KMS-11 (cell line): ENCODE data around the gene BCAM.
"Not testable (repeated sequence)": the region's sequence is repeated elsewhere in the genome, so short reads cannot be mapped to it uniquely, and the experiment has no call there.

Source experiments
- H2AFZ ChIP-seq: fragments of 200-600 bp; sonication (generic); 2 replicates; pipeline ENCODE4 v1.6.1; 2016; ENCODE audit warnings: antibody characterized with exemption, mixed run types, low read depth
- H3K27ac ChIP-seq: fragments of 200-600 bp; sonication (generic); 2 replicates; pipeline ENCODE4 v1.6.1; 2016; ENCODE audit warnings: mild to moderate bottlenecking, mixed run types
- H3K27me3 ChIP-seq: fragments of 200-600 bp; sonication (generic); 2 replicates; pipeline ENCODE4 v1.6.1; 2017; ENCODE audit warnings: mild to moderate bottlenecking, low read depth, mixed run types, moderate library complexity; ENCODE audit not compliant: insufficient read depth
- H3K36me3 ChIP-seq: fragments of 200-600 bp; sonication (generic); 2 replicates; pipeline ENCODE4 v1.6.1; 2017; ENCODE audit warnings: mild to moderate bottlenecking, mixed run types; ENCODE audit not compliant: insufficient read depth
- H3K4me1 ChIP-seq: fragments of 200-600 bp; sonication (generic); 2 replicates; pipeline ENCODE4 v1.6.1; 2016; ENCODE audit warnings: mild to moderate bottlenecking, low read depth, mixed run types; ENCODE audit not compliant: poor library complexity, severe bottlenecking
- H3K4me2 ChIP-seq: fragments of 200-600 bp; sonication (generic); 2 replicates; pipeline ENCODE4 v1.7.0; 2016; ENCODE audit warnings: mild to moderate bottlenecking, mixed run types
- H3K4me3 ChIP-seq: fragments of 200-600 bp; sonication (generic); IDR thresholded peaks from 2 replicates; pipeline ENCODE4 v1.6.1; 2017; ENCODE audit warnings: low read depth, low read length, mixed read lengths; ENCODE audit not compliant: insufficient read depth
- H3K79me2 ChIP-seq: fragments of 200-600 bp; sonication (generic); 2 replicates; pipeline ENCODE4 v1.6.1; 2016; ENCODE audit warnings: low read depth, mixed run types; ENCODE audit not compliant: insufficient read depth
- H3K9ac ChIP-seq: fragments of 200-600 bp; sonication (generic); 2 replicates; pipeline ENCODE4 v1.6.1; 2016; ENCODE audit warnings: mild to moderate bottlenecking, mixed run types
- H4K20me1 ChIP-seq: fragments of 200-600 bp; sonication (generic); 2 replicates; pipeline ENCODE4 v1.6.1; 2016; ENCODE audit warnings: mild to moderate bottlenecking, mixed run types; ENCODE audit not compliant: insufficient read depth
- TF ChIP-seq, protein P1 (sequence below): fragments of 200-600 bp; sonication (generic); conservative IDR thresholded peaks from 2 replicates; pipeline ENCODE4 v1.6.1; 2017; ENCODE audit warnings: low read depth, mild to moderate bottlenecking, antibody characterized with exemption, low read length, moderate library complexity, mixed read lengths

Gene BCAM

DNA sequence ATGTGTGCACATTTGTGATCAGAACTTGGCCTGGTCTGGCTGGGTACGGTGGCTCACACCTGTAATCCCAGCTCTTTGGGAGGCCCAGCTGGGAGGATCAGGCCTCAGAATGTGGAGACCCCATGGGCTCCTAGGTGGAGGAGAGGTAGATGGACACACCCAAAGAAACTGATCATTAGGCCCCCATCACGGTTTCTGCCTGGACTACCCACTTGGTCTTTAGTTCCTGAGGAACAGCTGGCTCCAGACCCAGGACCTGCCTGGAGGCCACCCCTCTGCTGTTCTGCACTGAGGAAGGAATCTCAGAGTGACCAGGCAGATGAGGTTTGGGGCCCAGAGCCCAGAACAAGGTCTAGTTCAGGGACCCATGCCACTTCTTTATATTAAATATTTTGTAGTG, 29.8 kb upstream of the BCAM start:
- H3K4me2 ChIP-seq: no peak overlapping the region
- no peaks in the 10 kb centered on the region for H3K36me3 ChIP-seq
- no peak overlapping the region for H3K9ac ChIP-seq
- no peaks in the 10 kb centered on the region for H3K27me3 ChIP-seq
- TF ChIP-seq, protein P1, sequence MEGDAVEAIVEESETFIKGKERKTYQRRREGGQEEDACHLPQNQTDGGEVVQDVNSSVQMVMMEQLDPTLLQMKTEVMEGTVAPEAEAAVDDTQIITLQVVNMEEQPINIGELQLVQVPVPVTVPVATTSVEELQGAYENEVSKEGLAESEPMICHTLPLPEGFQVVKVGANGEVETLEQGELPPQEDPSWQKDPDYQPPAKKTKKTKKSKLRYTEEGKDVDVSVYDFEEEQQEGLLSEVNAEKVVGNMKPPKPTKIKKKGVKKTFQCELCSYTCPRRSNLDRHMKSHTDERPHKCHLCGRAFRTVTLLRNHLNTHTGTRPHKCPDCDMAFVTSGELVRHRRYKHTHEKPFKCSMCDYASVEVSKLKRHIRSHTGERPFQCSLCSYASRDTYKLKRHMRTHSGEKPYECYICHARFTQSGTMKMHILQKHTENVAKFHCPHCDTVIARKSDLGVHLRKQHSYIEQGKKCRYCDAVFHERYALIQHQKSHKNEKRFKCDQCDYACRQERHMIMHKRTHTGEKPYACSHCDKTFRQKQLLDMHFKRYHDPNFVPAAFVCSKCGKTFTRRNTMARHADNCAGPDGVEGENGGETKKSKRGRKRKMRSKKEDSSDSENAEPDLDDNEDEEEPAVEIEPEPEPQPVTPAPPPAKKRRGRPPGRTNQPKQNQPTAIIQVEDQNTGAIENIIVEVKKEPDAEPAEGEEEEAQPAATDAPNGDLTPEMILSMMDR: no peak
- H3K4me3 ChIP-seq: no peak overlapping the region
- H3K27ac ChIP-seq: no peak overlapping the region
- no peaks in the 10 kb centered on the region for H3K4me1 ChIP-seq
- H3K79me2 ChIP-seq: no peaks in the 10 kb centered on the region
- no peak overlapping the region for H2AFZ ChIP-seq
- no peaks in the 10 kb centered on the region for H4K20me1 ChIP-seq

DNA sequence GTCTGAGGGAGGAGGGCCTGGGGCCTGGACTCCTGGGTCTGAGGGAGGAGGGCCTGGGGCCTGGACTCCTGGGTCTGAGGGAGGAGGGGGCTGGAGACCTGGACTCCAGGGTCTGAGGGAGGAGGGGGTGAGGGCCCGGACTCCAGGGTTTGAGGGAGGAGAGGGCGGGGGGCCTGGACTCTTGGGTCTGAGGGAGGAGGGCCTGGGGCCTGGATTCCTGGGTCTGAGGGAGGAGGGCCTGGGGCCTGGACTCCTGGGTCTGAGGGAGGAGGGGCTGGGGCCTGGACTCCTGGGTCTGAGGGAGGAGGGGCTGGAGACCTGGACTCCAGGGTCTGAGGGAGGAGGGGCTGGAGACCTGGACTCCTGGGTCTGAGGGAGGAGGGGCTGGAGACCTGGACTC, 27.2 kb upstream of the BCAM start:
- H3K27ac ChIP-seq, H4K20me1 ChIP-seq, H3K9ac ChIP-seq, H3K79me2 ChIP-seq, H3K36me3 ChIP-seq, H3K4me1 ChIP-seq, H3K4me2 ChIP-seq, H3K4me3 ChIP-seq, H2AFZ ChIP-seq, H3K27me3 ChIP-seq: not testable (repeated sequence)

DNA sequence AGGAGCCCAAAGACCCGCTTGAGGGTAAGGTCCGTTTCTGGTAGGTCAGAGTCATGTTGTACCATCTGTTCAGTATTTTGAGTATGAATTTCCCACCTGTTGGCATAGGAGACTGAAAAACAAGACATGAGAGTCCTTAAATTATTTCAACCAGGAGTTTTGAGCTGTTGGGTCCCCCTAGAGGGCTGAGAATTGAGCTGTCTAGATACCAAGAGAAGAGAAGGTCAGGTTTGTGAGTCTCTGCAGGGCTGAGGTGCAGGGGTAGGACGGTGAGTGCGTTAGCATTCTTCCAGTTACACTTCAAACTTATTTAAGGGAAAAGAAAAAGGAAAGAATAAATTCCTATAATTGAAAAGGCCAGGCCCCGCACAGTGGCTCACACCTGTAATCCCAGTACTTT, 26.2 kb upstream of the BCAM start:
- Histone ChIP-seq H3K9ac (no peak overlapping the region), H3K4me1 (peaks cover 3% of the 10 kb centered on the region), H4K20me1 (no peaks in the 10 kb centered on the region), H2AFZ (no peak overlapping the region), H3K4me2 (no peak overlapping the region), H3K79me2 (no peaks in the 10 kb centered on the region), H3K36me3 (no peaks in the 10 kb centered on the region), H3K27ac (no peak overlapping the region), H3K4me3 (no peak overlapping the region), H3K27me3 (no peaks in the 10 kb centered on the region)
- TF ChIP-seq, protein P1: 0 out of 2 replicates have a peak, but pooled peaks have one; percentile 22

DNA sequence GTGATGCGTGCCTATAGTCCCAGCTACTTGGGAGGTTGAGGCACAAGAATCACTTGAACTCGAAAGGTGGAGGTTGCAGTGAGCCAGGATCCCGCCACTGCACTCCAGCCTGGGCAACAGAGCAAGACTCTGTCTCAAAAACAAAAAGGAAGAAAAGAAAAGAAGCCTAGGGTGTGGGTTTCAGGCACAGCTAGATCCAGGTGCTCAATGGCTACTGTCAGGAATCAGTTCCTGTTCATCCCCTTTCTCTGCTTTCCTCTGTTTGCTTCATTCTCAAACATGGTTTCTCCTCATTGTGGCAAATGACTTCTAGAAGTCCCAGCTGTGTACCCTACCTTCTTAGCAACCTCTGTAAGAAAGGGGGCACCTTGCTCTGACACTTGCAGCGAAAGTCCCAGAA, 25.4 kb upstream of the BCAM start:
- Histone ChIP-seq H3K4me2 (no peak overlapping the region), H2AFZ (no peak overlapping the region), H3K79me2 (no peaks in the 10 kb centered on the region), H3K9ac (no peak overlapping the region), H4K20me1 (no peaks in the 10 kb centered on the region), H3K27ac (no peak overlapping the region), H3K4me3 (no peak overlapping the region), H3K27me3 (no peaks in the 10 kb centered on the region), H3K4me1 (peaks cover 3% of the 10 kb centered on the region), H3K36me3 (no peaks in the 10 kb centered on the region)
- TF ChIP-seq, protein P1: no peak

DNA sequence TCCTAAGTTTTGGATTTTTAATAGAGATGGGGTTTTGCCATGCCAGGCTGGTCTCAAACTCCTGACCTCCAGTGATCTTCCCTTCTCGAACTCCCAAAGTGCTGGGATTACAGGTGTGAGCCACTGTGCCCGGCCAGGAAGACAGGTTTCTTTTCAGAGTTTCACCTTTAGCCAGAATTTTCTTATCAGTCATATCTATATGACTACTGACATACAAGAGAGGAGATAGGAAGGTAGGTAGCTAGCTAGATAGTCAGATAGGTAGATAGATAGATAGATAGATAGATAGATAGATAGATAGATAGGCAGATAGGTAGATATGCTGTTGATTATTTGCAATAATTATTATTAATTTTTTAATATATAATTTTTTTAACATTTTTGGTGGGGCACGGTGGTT, 23.6 kb upstream of the BCAM start:
- H3K79me2 ChIP-seq: no peaks in the 10 kb centered on the region
- H2AFZ ChIP-seq: peak overlapping the region; percentile 92; the same call in 1 of the 2 replicates
- peaks cover 3% of the 10 kb centered on the region for H3K4me1 ChIP-seq
- no peak overlapping the region for H3K27ac ChIP-seq
- no peak overlapping the region for H3K9ac ChIP-seq
- H3K36me3 ChIP-seq: no peaks in the 10 kb centered on the region
- no peak overlapping the region for H3K4me3 ChIP-seq
- H4K20me1 ChIP-seq: no peaks in the 10 kb centered on the region
- TF ChIP-seq, protein P1: no peak
- H3K27me3 ChIP-seq: no peaks in the 10 kb centered on the region
- no peak overlapping the region; the same call in 1 of the 2 replicates for H3K4me2 ChIP-seq
